ENCODE results near the gene RERE. TPM values are rescaled to one million over a fixed set of nuclear protein-coding genes. Genes with fewer than 3 reads are reported as not detected.
A peak's percentile ranks its signal among the peaks of the same experiment; 100 is the strongest.

The RERE gene
- total RNA-seq, 1 experiment from 2014 or later, result 40.6 TPM

DNA sequence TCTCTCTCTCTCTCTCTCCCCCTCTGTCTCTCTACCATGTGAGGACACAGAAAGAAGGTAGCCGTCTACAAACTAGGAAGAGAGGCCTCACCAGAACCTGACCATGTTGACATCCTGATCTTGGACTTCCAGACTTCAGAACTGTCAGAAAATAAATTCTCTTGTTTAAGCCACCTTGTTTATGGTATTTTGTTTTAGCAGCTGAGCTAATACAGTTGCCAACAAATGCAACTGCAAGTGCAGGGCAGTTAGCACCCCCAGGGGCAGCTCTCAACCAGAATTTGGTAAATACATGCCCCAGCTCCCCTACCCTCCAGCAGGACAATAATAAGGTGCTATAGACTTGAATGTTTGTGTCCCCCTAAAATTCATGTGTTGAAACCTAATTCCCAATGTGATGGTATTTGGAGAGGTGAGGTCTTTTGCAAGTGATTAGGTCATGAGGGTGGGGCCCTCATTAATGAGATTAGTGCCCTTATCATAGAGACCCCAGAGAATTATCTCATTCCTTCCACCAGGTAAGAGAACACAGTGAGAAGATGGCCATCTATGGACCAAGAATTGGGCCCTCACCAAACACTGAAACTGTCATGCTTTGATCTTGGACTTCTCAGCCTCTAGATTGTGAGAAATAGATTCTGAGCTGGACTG, 506.2 kb downstream of the RERE start (continued):
- TF ChIP-seq, protein P1, sequence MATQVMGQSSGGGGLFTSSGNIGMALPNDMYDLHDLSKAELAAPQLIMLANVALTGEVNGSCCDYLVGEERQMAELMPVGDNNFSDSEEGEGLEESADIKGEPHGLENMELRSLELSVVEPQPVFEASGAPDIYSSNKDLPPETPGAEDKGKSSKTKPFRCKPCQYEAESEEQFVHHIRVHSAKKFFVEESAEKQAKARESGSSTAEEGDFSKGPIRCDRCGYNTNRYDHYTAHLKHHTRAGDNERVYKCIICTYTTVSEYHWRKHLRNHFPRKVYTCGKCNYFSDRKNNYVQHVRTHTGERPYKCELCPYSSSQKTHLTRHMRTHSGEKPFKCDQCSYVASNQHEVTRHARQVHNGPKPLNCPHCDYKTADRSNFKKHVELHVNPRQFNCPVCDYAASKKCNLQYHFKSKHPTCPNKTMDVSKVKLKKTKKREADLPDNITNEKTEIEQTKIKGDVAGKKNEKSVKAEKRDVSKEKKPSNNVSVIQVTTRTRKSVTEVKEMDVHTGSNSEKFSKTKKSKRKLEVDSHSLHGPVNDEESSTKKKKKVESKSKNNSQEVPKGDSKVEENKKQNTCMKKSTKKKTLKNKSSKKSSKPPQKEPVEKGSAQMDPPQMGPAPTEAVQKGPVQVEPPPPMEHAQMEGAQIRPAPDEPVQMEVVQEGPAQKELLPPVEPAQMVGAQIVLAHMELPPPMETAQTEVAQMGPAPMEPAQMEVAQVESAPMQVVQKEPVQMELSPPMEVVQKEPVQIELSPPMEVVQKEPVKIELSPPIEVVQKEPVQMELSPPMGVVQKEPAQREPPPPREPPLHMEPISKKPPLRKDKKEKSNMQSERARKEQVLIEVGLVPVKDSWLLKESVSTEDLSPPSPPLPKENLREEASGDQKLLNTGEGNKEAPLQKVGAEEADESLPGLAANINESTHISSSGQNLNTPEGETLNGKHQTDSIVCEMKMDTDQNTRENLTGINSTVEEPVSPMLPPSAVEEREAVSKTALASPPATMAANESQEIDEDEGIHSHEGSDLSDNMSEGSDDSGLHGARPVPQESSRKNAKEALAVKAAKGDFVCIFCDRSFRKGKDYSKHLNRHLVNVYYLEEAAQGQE (IDR thresholded peaks at IDR 0.05; ENCODE audit: low read depth), result no peak

- no peaks in the 10 kb centered on the region for H3K9me2 ChIP-seq (ENCODE audit: insufficient read depth)
- H3K9ac ChIP-seq (ENCODE audit: low read length), result no peak overlapping the region
- H3K27ac ChIP-seq (ENCODE audit: low read depth, low read length), result no peak overlapping the region
- H2AFZ ChIP-seq (ENCODE audit: low read depth, low read length, poor library complexity, severe bottlenecking), result peak overlapping the region; percentile 29
- CTCF ChIA-PET, result no interaction called here
- no peaks in the 10 kb centered on the region for H3K36me3 ChIP-seq (ENCODE audit: control insufficient read depth in 1 of 2, insufficient read depth in 2 of 2, low read length in 2 of 2)
- H4K20me1 ChIP-seq (ENCODE audit: insufficient read depth), result no peaks in the 10 kb centered on the region
- TF ChIP-seq ZFX (IDR thresholded peaks at IDR 0.05), result no peak
- TF ChIP-seq EGR1 (IDR thresholded peaks at IDR 0.05; ENCODE audit: low read depth), result no peak
- no peaks in the 10 kb centered on the region for H3K27me3 ChIP-seq (ENCODE audit: insufficient read depth, low read length)
- intact Hi-C loops (cut with micrococcal nuclease), result loop anchor here (5.0 kb wide), 1 partner anchor 105 kb away; no protein-coding TSS in a partner anchor
- H3K4me2 ChIP-seq (ENCODE audit: low read length), result no peak overlapping the region
- peaks cover 3 to 9% of the 10 kb centered on the region in 2 experiments; a peak in 3 of 4 replicates for H3K4me1 ChIP-seq (ENCODE audit: control insufficient read depth in 1 of 2, insufficient read depth in 2 of 2, low read length in 2 of 2)
- RAD21 ChIA-PET (ENCODE audit: low non-redundant PET in 1 of 2, low total read pairs in 2 of 2, uncharacterized antibody in 2 of 2, unreplicated experiment in 2 of 2), result no interaction called here
- POLR2A ChIA-PET, result interaction anchor here (1.6 kb wide), 1 partner anchor 113 kb away, joined by 3 read pairs; no protein-coding TSS in a partner anchor
- no peak overlapping the region for H3K4me3 ChIP-seq (replicated peaks in 1 of 2; ENCODE audit: low read depth in 1 of 2, low read length in 2 of 2)
- no TSS peak for BruUV-seq (replicated peaks)
- no peaks in the 10 kb centered on the region for H3K79me2 ChIP-seq (ENCODE audit: insufficient read depth, low read length)
- H3K9me3 ChIP-seq (ENCODE audit: control insufficient read depth in 1 of 2, insufficient read depth in 1 of 2, low read depth in 1 of 2, low read length in 2 of 2), result peaks cover 0 to 11% of the 10 kb centered on the region in 2 experiments; a peak in 1 of 4 replicates
- peak; percentile 20 for ATAC-seq
- DNase-seq (ENCODE audit: low read depth, low spot score), result no peak
Measured at GRCh38 chr1:8307628-8308027, 509.8 kb downstream of the RERE start.
